NCI-H1930 (cell line): Measurements from ENCODE around the gene PRRC2C.
"Not testable (repeated sequence)": the region's sequence is repeated elsewhere in the genome, so short reads cannot be mapped to it uniquely, and the experiment has no call there.

ENCODE experiments used
- DNase-seq, 2 experiments: peaks; one replicate each; lab custom pipeline; 2025; lab: John Stamatoyannopoulos, UW

PRRC2C gene

GRCh38 chr1:171585715-171586114 is 100.4 kb downstream of the PRRC2C start:
- DNase-seq, result no peak

- no peak for DNase-seq
These were observed 102.9 kb downstream of the PRRC2C start for GRCh38 chr1:171588230-171588629.

DNA sequence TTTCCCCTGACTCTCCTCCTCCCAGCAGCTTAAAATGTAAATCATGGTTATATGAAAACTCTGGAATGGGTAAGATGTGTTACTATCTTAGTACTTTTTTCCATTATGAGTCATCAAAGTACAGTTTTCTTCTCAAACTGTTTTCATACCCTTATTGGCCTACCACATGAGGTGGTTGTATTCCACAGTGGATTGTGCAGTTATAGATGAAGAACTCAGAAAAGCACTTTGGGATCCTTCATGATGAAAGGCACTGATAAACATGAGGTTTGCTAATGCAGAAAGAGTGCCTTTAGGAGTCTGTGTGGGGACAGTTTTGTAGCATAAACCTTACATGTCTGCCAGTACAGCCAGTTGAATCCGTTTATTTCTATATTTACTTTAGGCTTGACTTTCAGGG is 104.7 kb downstream of the PRRC2C start:
- DNase-seq, result no peak

- DNase-seq, result no peak
These were observed 110.0 kb downstream of the PRRC2C start for GRCh38 chr1:171595324-171595723.

DNA sequence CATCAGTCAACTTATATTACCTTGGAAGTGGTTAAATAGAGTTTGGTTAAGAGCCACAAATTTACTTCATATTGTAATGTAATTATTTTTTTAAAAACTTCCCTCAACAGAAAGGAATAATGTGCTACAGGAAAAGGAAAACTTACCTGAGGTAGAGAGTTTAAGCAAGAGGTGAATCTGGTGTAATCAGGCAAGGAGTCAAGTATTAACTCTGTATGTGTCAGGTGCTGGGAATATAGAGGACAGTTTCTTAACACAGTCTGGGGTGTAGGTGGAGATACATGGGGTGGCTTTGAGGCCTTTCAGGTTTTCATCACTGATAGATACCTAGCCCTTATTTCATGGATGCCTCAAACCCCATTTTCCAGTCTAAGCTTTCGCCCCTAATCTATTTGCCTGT is 110.8 kb downstream of the PRRC2C start:
- DNase-seq, result no peak

DNA sequence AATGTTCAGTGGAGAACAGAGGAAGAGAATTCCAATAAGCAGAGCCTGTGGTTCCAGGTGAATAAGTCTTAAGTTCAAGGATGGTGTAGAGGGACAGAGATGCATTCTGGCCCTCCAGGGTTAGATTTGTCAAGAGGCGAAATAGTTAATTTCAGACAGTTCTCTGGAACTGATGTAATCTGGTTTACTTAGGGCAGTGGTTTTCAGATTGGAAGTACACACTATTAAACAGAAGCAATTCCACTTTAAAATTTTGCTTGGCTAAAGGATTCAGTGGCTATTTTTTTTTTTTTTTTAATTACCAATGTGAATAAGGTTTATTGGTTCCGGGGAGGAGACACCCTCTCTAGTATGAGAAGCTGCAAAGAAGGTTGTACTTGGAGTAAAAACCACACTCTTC is 111.4 kb downstream of the PRRC2C start:
- no peak for DNase-seq

DNA sequence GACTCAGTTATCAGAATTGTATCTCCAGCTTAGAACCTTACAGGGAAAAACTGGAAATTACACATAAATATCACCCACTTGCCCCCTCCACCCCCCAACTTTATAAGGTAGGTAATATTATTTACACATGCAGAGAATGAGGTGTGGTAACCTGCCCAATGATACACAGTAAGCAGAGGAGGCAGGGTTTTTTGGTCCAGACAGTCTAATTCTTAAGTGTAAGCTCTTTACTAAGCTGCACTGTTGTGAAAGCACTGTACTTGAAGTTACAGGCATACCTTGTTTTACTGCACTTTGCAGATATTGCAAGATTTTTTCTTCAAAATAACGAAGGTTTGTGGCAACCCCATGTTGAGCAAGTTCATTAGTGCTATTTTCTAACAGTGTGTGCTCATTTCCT is 111.9 kb downstream of the PRRC2C start:
- DNase-seq, result no peak

- not testable (repeated sequence) for DNase-seq
These were observed 115.0 kb downstream of the PRRC2C start for GRCh38 chr1:171600310-171600709.

DNA sequence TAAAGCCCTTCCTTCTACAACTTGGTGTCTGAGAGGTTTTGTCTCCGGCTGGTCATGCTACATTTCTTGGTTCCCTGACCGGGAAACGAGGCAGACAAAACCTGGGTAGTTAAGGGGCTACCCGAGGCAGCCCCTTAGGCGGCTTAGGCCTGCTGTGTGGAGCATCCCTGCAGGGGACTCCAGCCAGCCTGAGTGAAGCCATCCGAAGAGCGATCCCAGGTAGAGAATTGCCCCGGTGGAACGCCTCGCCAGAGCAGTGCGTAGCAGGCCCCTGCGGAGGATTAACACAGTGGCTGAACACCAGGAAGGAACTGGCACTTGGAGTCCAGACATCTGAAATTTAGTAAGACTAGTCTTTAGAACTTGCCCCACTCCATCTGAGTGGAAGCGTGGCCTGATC is 115.5 kb downstream of the PRRC2C start:
- DNase-seq, result no peak

- not testable (repeated sequence) for DNase-seq
These were observed 117.7 kb downstream of the PRRC2C start for GRCh38 chr1:171603042-171603441.

DNA sequence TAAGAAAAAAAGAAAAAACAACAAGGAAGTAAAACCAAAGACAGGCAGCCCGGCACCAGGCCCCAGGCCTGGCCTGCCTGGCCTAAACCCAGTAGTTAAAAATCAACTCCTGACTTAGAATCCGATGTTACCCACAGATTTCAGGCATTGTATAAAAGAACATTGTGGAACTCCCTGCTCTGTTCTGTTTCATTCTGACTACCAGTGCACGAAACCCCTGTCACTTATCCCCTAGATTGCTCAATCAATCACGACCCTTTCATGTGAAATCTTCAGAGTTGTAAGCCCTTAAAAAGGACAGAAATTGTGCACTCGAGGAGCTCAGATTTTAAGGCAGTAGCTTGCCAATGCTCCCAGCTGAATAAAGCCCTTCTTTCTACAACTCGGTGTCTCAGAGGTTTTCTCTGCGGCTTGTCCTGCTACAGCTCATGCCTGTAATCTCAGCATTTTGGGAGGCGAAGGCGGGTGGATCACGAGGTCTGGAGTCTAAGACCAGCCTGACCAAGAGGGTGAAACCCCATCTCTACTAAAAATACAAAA is 121.1 kb downstream of the PRRC2C start:
- DNase-seq, result no peak

DNA sequence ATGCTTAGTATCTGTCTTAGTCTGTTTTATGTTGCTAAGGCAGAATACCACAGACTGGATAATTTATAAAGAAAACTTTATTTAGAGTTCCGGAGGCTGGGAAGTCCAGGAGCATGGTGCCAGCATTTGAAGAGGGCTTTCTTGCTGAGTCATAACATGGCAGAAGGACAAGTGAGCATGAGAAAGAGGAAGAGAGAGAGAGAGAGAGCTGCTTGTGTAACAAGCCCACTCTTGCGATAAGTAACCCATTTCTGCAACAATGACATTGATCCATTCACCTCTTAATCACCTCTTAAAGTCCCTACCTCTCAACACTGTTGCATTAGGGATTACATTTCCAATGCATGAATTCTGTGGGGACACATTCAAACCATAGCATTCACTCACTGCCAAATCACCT is 125.1 kb downstream of the PRRC2C start:
- DNase-seq, result no peak

- no peak for DNase-seq
These were observed 126.0 kb downstream of the PRRC2C start for GRCh38 chr1:171611306-171611705.

DNA sequence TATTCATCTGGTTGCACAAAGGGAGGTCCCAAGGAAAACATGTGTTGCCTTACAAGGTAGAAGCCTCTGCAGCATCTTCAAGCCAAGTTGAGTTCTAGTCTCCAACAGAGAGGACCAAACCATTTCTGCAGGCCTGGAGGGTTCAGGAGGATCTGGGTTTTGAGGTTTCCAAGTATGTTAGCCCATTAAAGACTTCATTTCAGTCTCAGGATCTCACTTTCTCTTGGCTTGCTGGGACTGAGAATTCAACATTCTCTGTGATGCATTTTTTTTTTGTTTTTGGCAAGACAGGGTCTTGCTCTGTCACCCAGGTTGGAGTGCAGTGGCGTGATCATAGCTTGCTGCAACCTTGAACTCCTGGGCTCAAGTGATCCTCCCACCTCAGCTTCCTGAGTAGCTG is 128.0 kb downstream of the PRRC2C start:
- no peak for DNase-seq

DNA sequence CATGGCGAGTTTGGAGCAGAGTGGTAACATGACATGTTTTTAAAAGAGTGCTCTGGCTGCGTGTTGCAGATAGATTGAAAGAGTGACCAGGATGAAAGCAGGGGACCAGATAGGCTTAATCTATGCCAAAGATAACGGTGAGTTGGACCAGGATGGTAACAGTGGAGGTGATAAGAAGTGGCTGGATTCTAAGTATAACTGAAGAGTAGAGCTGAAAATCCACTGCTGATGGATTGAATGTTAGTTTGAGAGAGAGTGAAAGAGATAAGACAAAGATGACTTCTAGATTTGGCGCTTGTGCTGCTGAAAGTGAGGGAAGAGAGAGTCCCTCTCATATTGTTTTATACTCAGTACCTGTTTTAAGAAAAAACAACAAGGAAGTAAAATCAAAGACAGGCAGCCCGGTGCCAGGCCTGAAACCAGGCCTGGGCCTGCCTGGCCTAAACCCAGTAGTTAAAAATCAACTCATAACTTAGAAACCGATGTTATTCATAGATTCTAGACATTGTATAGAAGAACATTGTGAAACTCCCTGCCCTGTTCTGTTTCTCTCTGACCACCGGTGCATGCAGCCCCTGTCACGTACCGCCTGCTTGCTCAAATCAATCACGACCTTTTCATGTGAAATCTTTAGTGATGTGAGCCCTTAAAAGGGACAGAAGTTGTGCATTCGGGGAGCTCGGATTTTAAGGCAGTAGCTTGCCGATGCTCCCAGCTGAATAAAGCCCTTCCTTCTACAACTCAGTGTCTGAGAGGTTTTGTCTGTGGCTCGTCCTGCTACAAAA is 130.0 kb downstream of the PRRC2C start:
- DNase-seq, result not testable (repeated sequence)

DNA sequence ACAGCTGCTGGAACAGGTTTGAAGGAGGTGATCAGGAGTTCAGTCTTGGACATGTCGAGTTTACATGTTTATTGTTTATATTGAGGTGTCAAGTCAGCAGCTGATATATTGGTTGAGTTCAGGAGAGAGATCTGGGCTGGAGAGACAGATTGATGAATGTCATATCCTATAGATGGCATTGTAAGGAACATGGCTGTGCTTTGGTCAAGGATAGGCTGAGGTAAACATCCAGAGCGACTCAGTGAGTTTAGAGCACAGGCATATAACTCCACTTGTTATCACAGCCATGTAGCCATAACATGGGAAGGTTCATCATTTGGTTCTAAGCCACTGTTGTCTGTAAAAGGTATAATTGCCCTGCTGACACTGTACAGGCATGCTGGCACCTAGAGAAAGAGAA is 131.3 kb downstream of the PRRC2C start:
- no peak for DNase-seq

- DNase-seq, result no peak
These were observed 136.8 kb downstream of the PRRC2C start, which contains the start of gene MYOCOS for GRCh38 chr1:171622152-171622462. Gene MYOCOS (plus strand): TSS chr1:171622243. CDS start chr1:171623884, 1,641 bp downstream.

DNA sequence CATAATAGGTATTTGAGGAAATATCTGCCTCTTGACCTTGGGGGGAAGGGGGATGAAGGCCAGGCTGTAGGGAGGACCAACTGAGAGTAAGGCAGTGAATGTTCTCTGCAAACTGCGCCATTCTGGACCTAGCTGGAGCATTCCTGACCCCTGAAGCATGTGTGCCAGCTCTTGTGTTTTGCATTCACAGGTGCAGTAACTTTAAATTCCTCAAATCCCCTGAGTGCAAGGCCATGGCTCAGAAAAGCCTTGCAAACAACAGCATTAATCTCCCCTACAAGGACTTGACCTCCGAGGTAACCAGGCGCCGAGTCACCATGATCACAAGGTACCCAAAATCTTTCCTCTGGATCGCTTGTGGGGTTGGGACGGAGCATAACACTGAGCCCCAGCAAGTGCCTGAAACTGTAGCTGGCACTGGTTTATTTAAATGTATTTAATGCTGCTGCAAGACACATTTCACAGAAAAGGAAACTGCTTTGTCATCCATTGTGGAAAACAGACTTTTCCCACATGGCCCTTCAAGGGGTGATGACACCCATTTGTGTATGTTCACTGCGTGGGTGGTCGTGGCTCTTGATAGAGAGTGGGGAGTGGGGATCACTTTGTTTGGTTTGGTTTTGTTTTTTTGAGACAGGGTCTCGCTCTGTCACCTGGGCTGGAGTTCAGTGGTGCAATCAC is 138.5 kb downstream of the PRRC2C start:
- no peak for DNase-seq

DNA sequence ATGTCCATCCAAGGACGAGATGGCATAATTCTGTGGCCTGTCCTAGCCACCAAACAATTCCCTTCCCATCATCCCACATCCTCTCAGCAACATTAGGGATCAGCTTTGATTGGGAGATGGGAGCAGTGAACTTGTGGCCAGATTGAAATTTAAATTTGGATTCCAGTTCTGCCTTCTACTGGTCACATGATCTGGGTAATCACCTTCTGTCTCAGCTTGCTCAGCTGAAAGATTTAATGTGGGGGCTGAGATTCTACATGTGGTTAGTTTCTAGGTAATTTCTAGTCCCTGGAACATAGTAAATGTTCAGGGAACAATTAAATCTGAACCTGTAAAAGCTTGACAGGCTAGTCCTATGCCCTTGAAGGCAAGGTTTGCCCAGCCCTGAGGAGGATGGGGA is 139.9 kb downstream of the PRRC2C start:
- DNase-seq, result no peak

GRCh38 chr1:171627020-171627419 is 141.7 kb downstream of the PRRC2C start:
- no peak for DNase-seq

DNA sequence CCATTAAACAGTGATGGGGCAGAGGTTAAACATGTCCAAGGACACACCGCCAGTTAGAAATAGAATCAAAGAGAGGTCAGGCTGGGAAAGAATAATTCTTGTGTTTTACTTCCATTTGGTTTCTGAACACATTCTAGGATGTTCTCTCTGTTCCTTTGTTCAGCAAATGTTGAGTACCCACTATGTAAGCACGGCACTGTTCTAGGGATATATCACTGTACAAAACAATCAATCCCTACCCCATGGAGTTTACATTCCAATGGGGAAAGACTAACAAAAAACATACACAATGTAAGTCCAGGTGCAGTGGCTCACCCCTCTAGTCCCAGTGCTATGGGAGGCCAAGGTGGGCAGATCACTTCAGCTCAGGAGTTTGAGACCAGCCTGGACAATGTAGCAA is 142.9 kb downstream of the PRRC2C start:
- DNase-seq, result no peak

DNA sequence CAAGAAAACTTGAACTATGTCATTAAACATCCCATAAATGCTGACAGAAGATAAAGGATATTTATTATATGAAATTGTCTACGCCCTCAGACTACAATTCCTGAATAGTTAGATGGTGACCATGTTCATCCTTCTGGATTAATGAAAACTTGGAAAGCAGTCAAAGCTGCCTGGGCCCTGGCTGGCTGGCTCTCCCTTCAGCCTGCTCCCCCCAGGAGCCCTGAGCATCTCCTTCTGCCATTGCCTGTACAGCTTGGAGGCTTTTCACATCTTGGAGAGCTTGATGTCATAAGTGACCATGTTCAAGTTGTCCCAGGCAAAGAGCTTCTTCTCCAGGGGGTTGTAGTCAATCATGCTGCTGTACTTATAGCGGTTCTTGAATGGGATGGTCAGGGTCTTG is 150.3 kb downstream of the PRRC2C start:
- DNase-seq, result no peak

DNA sequence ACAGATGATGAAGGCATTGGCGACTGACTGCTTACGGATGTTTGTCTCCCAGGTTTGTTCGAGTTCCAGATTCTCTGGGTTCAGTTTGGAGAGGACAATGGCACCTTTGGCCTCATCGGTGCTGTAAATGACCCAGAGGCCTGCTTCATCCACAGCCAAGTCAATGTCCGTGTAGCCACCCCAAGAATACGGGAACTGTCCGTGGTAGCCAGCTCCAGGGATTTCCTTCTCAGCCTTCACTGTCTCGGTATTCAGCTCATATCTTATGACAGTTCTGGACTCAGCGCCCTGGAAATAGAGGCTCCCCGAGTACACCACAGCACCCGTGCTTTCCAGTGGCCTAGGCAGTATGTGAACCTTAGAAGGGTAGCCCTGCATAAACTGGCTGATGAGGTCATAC is 150.8 kb downstream of the PRRC2C start:
- no peak for DNase-seq
